HG03439 (cell line): ENCODE measurements around the gene RHAG.
"Not testable (repeated sequence)": the region's sequence is repeated elsewhere in the genome, so short reads cannot be mapped to it uniquely, and the experiment has no call there.

Experiments used
- ATAC-seq: cut with Tn5 transposase; IDR thresholded peaks from one replicate; pipeline ENCODE4 v1.9.1; 2021; ENCODE audit warnings: mild to moderate bottlenecking, moderate library complexity; ENCODE audit not compliant: unreplicated experiment

The RHAG gene

DNA sequence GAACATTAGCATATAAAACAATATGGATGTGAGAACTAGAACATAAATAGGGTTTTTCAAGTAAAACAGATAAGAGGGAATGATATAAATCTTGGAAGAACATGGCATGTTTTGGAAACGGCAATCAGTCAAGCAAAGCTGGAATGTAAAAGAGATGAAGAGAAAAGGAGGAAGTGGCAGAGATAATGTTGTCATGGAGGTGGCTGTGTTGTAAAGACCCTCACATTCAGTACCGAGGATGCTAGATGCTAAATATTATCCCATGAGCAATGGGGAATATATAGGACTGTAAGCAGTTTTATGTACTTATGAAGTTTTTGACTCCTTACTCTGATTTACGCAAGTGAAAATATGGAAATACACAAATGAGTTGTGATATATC, 702 bp upstream of the RHAG start:
- ATAC-seq, result no peak

DNA sequence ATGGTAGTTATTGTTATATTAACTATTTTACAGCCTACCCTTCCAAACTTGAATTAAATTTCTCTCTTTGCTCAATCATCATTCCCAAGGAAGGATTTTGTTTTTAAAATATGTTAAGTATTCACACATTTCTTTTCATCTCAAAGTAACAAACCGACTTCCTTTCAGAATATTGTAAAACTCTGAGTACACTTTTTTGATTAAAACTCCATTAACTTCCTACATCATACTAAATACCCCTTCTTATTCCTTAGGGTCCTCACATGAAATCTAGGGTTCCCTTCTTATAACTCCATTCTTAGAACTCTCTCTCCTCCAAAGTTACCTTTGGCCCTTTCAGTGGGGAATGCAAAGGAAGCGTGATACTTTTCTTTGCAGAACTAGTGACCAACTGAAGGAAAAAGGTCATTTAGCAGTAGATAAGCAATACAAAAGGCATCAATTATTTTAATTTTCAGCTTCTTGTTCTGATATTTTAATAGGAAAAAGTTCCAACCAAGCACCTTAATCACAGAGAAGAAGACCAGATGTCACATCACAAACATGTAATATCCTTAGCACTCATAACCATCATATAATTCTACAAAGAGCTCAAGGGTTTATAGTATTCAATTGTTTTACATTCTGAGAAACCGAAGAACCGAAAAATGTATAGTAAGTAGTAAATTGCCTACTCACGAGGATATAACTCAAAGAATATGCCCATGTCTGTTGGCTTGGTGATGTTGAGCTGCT, 494 bp downstream of the RHAG start:
- ATAC-seq, result no peak

DNA sequence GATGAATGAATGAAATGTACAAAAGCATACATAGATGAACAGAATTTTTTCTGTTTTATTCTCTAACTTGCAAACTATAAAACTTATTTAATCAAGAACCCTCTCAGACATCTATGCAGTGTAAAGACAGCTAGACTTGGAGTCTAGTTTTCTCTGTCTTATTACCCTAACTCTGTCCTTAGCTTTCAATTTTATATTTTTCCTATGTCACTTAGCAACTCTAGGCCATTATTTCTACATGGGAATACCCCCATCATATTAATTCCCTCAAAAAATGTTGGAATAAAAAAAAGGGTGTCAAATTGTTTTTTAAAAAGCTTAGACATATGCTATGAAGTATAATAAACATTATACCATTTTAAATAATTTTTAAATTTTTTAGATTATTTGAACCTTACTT, 1.2 kb downstream of the RHAG start:
- no peak for ATAC-seq

DNA sequence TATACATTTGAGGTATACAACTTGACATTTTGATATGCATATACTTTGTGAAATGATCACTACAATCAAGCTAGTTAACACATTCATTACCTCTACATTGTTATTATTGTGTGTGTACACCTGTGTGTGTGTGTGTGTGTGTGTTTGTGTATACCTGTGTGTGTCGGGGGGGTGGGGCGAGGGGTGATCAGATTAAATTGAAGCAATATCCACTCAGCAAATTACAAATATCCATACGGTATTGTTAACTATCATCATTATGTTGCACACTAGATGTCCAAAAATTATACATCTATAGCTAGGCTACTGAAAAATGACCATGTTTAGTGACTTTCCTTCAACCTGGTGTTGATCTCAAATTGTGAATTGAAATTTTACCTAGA, 1.8 kb downstream of the RHAG start:
- no peak for ATAC-seq

DNA sequence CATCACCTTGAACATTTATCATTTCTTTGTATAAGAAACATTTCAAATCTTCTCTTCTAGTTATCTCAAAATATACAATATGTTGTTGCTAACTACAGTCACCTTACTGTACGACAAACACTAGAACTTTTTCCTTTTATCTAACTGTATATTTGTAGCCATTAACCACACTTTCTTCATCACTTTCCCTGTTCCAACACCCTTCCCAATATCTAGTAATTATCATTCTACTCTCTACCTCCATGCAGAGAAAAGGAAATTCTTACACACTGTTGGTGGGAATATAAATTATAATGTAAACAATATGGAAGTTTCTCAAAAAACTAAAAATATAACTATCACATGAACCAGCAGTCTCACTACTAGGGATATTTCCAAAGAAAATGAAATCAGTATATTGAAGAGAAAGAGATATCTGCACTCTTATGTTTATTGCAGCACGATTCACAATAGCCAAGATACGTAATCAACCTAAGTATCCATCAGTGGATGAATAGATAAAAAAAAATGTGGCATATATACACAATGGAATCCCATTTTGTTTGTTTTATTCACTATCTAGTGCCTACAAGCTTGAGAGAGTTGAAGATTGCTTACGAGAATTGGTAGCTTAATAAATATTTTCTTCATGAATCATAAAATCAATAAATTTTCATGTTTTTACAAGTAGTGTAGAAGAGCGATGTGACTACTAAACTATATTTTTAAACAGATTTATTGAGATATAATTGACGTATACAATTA, 2.4 kb downstream of the RHAG start:
- no peak for ATAC-seq

DNA sequence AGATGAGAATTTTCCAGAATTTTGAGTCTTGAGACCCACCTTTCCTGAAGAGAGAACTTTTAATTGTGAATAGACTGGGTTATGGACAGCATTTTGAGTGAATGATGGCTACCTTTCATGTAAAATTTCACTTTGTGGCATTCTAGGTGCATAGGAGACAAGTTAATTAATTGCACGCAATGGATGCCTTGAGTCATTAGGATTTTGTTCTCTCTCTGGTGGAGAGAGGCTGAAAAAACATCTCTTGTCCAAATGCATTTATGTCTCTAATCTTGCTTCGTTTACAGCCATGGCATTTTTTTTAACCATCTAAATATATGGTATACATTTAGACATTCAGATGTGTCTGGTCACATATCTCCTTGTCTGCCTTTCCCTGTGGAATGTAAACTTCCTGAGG, 3.1 kb downstream of the RHAG start:
- no peak for ATAC-seq

DNA sequence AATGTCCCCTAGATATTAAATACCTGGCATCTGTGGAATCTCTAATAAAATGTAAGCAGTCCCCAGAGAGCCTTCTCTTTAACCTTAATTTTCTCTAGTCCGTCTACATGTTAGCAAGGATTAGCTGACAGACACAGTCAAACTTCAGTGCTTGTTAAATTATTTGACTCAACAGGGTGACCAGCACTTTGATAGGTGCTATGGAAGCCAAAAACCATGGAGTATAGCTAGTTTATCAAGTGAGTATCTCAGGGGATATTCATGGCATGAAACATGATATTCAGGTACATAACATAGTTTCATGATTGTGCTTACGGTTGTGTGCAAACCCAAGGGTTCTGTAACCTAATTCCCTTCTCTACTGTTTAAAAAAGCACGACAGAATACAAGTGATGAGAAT, 3.9 kb downstream of the RHAG start:
- no peak for ATAC-seq

DNA sequence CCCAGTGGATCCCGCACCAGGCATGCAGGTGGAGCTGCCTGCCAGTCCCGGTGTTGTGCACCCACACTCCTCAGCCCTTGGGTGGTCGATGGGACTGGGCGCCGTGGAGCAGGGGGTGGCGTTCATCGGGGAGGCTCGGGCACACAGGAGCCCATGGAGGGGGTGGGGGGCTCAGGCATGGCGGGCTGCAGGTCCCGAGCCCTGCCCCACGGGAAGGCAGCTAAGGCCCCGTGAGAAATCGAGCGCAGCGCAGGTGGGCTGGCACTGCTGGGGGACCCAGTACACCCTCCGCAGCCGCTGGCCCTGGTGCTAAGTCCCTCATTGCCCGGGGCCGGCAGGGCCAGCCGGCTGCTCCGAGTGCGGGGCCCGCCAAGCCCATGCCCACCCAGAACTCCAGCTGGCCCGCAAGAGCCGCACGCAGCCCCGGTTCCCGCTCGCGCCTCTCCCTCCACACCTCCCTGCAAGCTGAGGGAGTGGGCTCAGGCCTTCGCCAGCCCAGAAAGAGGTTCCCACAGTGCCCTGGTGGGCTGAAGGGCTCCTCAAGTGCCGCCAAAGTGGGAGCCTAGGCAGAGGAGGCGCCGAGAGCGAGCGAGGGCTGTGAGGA, 7.1 kb downstream of the RHAG start:
- not testable (repeated sequence) for ATAC-seq

DNA sequence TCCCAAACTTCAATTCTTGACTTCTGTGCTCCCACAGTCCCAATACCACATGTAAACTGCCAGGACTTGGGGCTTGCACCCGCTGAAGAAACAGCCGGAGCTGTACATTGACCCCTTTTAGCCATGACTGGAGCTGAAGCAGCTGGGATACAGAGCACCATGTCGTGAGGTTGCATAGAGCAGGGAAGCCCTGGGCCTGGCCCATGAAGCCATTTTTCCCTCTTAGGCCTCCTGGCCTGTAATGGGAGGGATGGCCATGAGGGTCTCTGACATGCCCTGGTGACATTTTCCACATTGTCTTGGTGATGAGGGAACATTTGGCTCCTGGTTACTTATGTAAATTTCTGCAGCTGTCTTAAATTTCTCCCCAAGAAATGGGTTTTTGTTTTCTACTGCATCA, 9.8 kb downstream of the RHAG start:
- no peak for ATAC-seq

DNA sequence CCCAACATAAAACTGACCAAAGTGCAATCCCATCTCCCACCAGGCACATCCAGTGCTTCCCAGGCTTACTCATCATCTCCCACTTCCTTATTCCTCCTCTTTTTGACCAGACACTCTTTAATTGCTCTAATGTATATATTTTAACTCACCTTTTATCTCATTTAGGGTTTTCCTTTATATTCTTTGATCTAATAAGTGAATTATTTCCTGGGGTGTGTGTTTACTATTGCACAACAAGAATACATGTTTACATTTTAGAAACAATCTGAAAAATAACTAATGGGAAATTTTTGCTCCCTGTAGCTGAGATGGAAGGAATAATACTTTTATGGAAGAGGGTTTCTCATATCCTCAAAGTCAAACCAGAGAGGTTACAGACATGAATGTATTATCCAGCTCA, 18.4 kb downstream of the RHAG start:
- no peak for ATAC-seq

DNA sequence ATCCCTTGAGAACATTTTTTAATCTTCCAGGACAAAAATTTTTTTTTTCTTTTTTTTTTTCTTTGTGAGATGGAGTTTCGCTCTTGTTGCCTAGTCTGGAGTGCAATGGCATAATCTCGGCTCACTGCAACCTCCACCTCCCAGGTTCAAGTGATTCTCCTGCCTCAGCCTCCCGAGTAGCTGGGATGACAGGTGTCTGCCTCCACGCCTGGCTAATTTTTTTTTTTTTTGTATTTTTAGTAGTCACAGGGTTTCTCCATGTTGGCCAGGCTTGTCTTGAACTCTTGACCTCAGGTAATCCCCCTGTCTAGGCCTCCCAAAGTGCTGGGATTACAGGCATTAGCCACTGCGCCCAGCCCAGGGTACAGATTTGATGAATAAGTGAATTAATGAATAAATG, 22.5 kb downstream of the RHAG start:
- ATAC-seq, result not testable (repeated sequence)

DNA sequence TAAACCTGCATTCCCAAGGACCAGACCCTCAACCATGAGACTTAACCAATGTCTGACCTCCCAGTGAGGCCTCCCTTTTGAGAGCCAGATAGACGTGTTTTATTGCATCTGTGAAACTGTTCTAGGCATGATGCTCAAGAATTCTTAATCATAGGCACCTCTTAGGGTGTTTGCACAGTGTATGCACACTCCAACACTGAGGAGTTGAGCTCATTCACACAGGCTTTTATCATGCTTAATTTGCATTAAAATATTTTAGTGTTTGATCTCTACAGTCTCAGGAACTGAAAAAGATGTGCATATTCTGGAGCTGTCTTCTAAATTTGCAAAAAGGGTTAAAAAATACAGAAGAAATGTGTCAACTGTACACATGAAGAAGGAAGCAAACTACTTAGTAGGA, 27.4 kb downstream of the RHAG start:
- no peak for ATAC-seq

DNA sequence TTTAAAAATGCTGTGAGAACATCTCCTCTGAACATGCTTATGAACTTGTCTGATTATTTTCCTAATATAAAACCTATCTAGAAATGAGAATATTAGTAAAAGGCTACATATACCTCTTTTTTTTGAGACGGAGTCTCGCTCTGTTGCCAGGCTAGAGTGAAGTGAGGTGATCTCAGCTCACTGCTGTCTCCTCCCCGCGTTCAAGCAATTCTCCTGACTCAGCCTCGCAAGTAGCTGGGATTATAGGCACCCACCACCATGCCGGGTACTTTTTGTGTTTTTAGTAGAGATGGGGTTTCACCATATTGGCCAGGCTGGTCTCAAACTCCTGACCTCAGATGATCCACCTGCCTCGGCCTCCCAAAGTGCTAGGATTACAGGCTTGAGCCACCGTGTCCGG, 28.4 kb downstream of the RHAG start:
- not testable (repeated sequence) for ATAC-seq

DNA sequence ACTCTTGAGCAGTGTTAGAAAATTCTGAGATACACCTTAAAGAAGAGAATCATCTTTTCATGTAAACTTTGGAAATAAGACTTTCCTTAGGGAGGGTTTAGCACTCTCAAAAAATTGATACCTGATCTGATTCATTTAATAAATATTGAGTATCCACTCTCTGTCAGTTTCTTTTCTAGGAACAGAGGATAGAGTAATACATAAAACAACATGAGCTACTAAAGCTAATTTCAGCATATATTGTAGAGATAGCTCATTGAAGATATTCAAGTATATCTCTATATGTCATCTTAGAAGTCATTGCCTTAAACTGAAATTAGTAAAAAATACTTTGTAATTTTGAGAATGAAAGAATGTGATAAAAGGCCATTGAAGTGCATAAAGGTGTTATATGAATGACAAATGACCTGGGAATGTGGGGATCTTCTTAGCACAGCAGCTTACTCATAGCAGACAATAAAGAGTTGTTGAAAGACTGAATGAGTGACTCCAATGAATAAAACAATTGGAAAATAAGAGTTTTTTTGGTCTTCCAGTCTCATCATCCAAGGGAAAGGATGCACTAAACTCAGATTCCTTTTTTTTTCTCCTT, 29.2 kb downstream of the RHAG start:
- no peak for ATAC-seq

DNA sequence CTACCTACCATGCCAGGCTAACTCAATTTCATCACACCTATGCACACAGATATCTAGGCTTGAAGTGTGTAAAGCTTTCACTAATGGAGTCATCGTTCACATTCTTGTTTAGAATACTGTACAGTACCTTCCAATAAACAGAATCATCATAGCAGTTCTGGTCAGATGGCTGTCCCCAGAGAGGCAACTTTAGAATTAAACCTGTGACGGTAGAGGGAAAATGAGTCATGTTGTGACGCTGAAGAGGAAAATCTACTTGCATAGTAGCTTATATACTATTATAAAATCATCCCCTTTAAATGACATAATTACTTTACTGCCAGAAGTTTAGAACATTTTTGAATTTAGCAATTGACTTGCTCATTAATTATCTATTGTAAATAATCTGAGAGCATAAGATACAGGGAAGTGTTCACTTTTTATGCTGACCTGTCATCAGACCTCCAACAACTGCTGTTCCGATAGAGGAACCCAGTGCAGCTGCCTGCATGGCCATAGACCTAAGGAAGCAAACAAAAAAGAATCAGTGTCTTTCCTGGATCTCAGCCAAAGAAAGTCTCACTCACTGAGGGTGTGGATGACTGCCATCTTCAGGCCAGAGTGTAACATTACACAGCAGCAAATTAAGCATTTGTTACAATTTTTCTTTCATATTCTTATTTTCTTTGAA, 29.8 kb downstream of the RHAG start:
- peak; percentile 91 for ATAC-seq

DNA sequence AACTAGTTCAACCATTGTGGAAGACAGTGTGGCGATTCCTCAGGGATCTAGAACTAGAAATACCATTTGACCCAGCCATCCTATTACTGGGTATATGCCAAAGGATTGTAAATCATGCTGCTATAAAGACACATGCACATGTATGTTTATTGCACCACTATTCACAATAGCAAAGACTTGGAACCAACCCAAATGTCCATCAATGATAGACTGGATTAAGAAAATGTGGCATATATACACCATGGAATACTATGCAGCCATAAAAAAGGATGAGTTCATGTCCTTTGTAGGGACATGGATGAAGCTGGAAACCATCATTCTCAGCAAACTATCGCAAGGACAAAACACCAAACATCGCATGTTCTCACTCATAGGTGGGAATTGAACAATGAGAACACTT, 32.6 kb downstream of the RHAG start:
- not testable (repeated sequence) for ATAC-seq

DNA sequence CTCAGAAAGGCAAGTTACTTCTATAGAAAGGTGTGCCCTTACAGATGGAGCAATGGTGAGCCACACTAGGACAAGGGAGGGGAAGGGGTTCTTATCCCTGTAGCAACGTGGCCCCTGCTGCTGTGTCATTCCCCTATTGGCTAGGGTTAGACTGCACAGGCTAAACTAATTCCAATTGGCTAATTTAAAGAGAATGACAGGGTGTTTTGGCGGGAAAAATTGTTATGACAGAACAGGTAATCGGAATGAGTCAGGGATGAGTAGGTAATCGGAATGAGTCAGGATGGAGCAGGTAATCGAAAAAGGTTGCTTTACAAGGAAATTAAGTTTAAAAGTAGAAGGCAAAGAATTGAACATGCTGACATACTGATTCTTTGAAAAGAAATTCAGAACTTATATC, 49.4 kb downstream of the RHAG start:
- not testable (repeated sequence) for ATAC-seq

DNA sequence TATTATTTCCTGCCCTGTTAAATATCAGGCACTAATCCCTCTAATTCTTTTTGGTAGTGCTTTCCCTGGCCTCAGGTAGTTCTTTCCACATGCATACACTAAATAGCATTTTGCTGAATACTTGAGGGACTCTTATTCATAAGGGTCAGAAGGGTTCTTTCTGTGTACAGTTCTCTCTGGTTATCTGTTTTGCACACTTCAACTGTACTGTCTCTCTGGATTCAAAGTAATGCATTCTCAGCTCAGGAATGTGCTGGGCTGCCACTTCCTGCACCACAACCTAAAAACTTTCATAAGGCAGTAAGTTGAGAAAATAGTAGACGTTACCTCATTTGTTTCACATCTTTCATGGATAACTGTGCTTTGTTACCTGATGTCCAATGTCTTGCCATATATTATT, 54.1 kb downstream of the RHAG start:
- ATAC-seq, result no peak

DNA sequence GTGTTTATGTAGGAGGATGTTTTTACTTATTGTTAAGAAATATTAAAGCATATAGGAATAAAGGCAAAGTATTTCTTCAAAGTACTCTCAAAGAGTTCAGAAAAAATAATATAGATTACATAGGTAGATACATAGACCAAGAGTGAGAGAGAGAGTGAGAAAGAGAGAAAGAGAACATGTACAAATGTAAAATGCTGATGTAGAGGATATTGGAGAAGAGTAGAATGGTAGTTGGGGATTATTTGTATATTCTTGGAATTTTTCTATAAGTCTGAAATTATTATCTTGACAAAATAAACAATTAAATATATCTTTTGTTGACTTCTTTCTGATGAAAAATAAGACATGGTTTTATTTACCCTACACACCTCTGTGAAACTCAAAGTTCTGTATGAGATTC, 57.0 kb downstream of the RHAG start:
- ATAC-seq, result no peak

DNA sequence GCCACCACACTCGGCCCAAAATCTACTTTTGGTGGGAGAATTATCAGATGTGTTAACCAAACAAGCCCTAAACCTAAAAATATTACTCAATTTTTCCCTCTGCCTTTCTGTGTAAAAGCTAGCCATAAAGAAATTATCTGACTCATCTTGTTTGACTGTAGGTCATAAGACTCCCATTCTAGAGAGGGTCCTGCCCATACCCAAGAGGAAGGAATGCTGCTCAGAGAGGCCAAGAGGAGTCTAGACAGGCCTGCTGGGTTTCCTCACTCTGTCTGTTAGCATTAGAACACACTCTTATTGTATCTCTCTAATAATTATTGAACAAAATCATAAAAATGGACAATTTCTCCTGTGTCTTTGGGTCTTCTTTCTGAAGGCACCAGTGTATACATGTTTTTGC, 60.0 kb downstream of the RHAG start:
- no peak for ATAC-seq

DNA sequence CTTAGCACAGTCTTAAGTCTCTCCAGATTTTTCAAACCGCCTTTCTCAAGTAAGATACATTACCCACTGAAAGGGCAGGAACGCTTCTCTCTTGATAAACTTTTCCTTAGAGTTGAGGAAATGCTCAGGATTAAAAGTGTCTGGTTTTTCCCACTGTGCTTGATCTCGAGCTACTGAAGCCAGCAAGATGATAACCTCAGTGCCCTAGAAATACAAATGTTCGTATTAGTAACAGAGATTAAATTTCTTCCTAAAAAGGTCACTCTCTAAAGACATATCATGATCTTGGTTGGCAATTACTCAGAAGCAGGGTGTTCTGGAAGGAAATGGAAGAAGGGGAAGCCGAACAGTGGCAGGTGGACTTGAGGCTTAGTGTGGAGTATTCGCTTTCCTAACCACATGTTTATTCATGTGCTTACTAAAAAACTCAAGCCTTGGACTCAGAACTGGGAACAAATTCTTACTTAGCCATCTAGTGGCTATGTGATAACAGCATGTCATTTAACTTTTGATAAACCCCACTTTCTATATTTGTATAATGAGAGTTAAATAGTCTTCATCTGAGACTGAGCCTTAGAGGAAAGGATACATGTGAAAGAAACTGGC, 66.1 kb downstream of the RHAG start:
- ATAC-seq, result no peak
